A549 (cell line): ENCODE results near the gene OTULINL. TPM values are rescaled to one million over a fixed set of nuclear protein-coding genes. Genes with fewer than 3 reads are reported as not detected.

Experiments used
- ATAC-seq, 2 experiments: fragments of 200-7000 bp in 1 of 2; fragments of >200 bp in 1 of 2; cut with Nextera tagmentation in 1 of 2; cut with Tn5 transposase in 1 of 2; 3 replicates each; pipeline versions ENCODE4 v1.8.0 to v1.9.1; 2018 to 2020; ENCODE audit warnings: mild to moderate bottlenecking in 1 of 2, moderate library complexity in 1 of 2
- CTCF ChIA-PET: fragments of 300-600 bp; sonication (Branson Sonifier 250); formaldehyde crosslinking; extraction: SDS; loops from one replicate; lab custom pipeline; 2021; ENCODE audit warnings: antibody characterized with exemption, inconsistent platforms; lab: Yijun Ruan, JAX
- POLR2A ChIA-PET: fragments of 350-600 bp; formaldehyde crosslinking; extraction: SDS; loops from one replicate; lab custom pipeline; 2021; ENCODE audit warnings: antibody characterized with exemption, inconsistent platforms; lab: Yijun Ruan, JAX
- DNase-seq, 2 experiments: peaks; one replicate each; pipeline versions ENCODE4 v3.0.0 to v3.0.0-alpha.2; 2011 to 2016; ENCODE audit warnings: low read depth in 1 of 2, low spot score in 1 of 2
- FAIRE-seq: peaks from 2 replicates; lab custom pipeline; 2011; peaks lifted over from hg19 to GRCh38; lab: Jason Lieb, UNC
- H3K27ac ChIP-seq, 2 experiments: fragments of >200 bp; sonication (Bioruptor Twin); formaldehyde crosslinking; 3 replicates each; pipeline ENCODE4 v1.5.1; 2016 to 2017
- H3K4me1 ChIP-seq: fragments of >200 bp; sonication (Bioruptor Twin); formaldehyde crosslinking; 3 replicates; pipeline ENCODE4 v1.6.1; 2016
- H3K4me2 ChIP-seq: fragments of >200 bp; sonication (Bioruptor Twin); formaldehyde crosslinking; 3 replicates; pipeline ENCODE4 v1.6.1; 2016
- H3K4me3 ChIP-seq: fragments of >200 bp; sonication (Bioruptor Twin); formaldehyde crosslinking; 3 replicates; pipeline ENCODE4 v1.5.1; 2016
- H3K9me3 ChIP-seq: fragments of >200 bp; sonication (Bioruptor Twin); formaldehyde crosslinking; 3 replicates; pipeline ENCODE4 v1.6.1; 2016
- BHLHE40 ChIP-seq: IDR thresholded peaks from 2 replicates; pipeline ENCODE4 v1.6.1; 2012; ENCODE audit warnings: low read depth, low read length, inconsistent platforms
- CHD2 ChIP-seq: fragments of 150-350 bp; IDR thresholded peaks from 2 replicates; pipeline ENCODE4 v1.6.1; 2014; ENCODE audit warnings: low read length; ENCODE audit not compliant: partially characterized antibody
- FOSB ChIP-seq: fragments of 250-450 bp; sonication (Bioruptor Pico); IDR thresholded peaks from 2 replicates; pipeline ENCODE4 v1.5.0; 2020; ENCODE audit warnings: mild to moderate bottlenecking, moderate library complexity
- FOSL2 ChIP-seq, 2 experiments: fragments of 450-650 bp in 1 of 2; fragments of >200 bp in 1 of 2; sonication (Bioruptor Twin) in 1 of 2; formaldehyde crosslinking; IDR thresholded peaks; 2 replicates each; pipeline versions ENCODE4 v1.5.0 to v1.6.1; 2016 to 2020; ENCODE audit warnings: mild to moderate bottlenecking in 1 of 2, moderate library complexity in 1 of 2
- HDAC2 ChIP-seq: fragments of 200-600 bp; sonication (generic); IDR thresholded peaks from 2 replicates; pipeline ENCODE4 v1.6.1; 2016
- HEYL ChIP-seq: fragments of 250-450 bp; sonication (Bioruptor Pico); IDR thresholded peaks from 2 replicates; pipeline ENCODE4 v1.8.0; 2021; ENCODE audit warnings: mild to moderate bottlenecking, moderate library complexity
- HOXA7 ChIP-seq: fragments of 250-450 bp; sonication (Bioruptor Pico); IDR thresholded peaks from 2 replicates; pipeline ENCODE4 v1.5.0; 2020; ENCODE audit warnings: mild to moderate bottlenecking, moderate library complexity
- JUN ChIP-seq, 2 experiments: fragments of >200 bp; sonication (Bioruptor Twin); formaldehyde crosslinking; IDR thresholded peaks; 2 replicates in 1 of 2; 3 replicates in 1 of 2; pipeline ENCODE4 v1.6.1; 2016 to 2017
- MAFK ChIP-seq: fragments of 450-650 bp; IDR thresholded peaks from 2 replicates; pipeline ENCODE4 v1.6.1; 2014; ENCODE audit not compliant: partially characterized antibody
- NFE2L2 ChIP-seq: fragments of 150-350 bp; conservative IDR thresholded peaks from 2 replicates; pipeline ENCODE4 v1.6.1; 2014; ENCODE audit warnings: low read length
- NPAS2 ChIP-seq: fragments of 250-450 bp; sonication (Bioruptor Pico); IDR thresholded peaks from 2 replicates; pipeline ENCODE4 v1.8.0; 2022; ENCODE audit warnings: mild to moderate bottlenecking, moderate library complexity, borderline replicate concordance
- PHF8 ChIP-seq: fragments of 200-600 bp; sonication (generic); IDR thresholded peaks from 2 replicates; pipeline ENCODE4 v1.6.1; 2016; ENCODE audit warnings: low read depth, mild to moderate bottlenecking, antibody characterized with exemption, moderate library complexity, borderline replicate concordance
- POLR2AphosphoS2 ChIP-seq: conservative IDR thresholded peaks from 2 replicates; pipeline ENCODE4 v1.6.1; 2012; ENCODE audit warnings: low read length, improper control_type of control experiment, inconsistent platforms
- RCOR1 ChIP-seq: fragments of 150-350 bp; IDR thresholded peaks from 2 replicates; pipeline ENCODE4 v1.6.1; 2014; ENCODE audit warnings: antibody characterized with exemption, low read length, low read depth
- TP53 ChIP-seq: fragments of 250-450 bp; sonication (Bioruptor Pico); IDR thresholded peaks from 2 replicates; pipeline ENCODE4 v1.5.0; 2021; ENCODE audit warnings: mild to moderate bottlenecking, moderate library complexity
- ZC3H11A ChIP-seq: fragments of 450-650 bp; IDR thresholded peaks from 2 replicates; pipeline ENCODE4 v1.6.1; 2014; ENCODE audit warnings: antibody characterized with exemption, mild to moderate bottlenecking
- ZNF302 ChIP-seq: fragments of 250-450 bp; sonication (Bioruptor Pico); IDR thresholded peaks from 2 replicates; pipeline ENCODE4 v1.9.0; 2021; ENCODE audit warnings: inconsistent platforms, mild to moderate bottlenecking, moderate library complexity
- WGBS: methylation state at CpG from one replicate; pipeline ENCODE4 v1.1.6; 2017; ENCODE audit errors: missing lambda C conversion rate; 5-methylcytosine and 5-hydroxymethylcytosine counted together
- polyA plus RNA-seq, 4 experiments: library from polyadenylated mRNA; depleted of rRNA in 3 of 4; stranded (reverse); fragments of >200 nt; fragmentation: RNase III in 1 of 4; extraction: RNeasy Plus Mini Kit Qiagen cat#74134 plus additional on column Dnase treatment in 1 of 4; gene quantifications; 2 replicates in 3 of 4; 3 replicates in 1 of 4; pipeline ENCODE4 v1.2.3, GENCODE V29; 2011 to 2017
- TF ChIP-seq, protein P1 (sequence below): fragments of 250-450 bp; sonication (Bioruptor Pico); IDR thresholded peaks from 2 replicates; pipeline ENCODE4 v1.5.0; 2020; ENCODE audit warnings: low read depth, mild to moderate bottlenecking, moderate library complexity
- TF ChIP-seq, protein P2 (sequence below): fragments of 250-450 bp; sonication (Bioruptor Pico); IDR thresholded peaks from 2 replicates; pipeline ENCODE4 v1.5.0; 2021; ENCODE audit warnings: mild to moderate bottlenecking, moderate library complexity, borderline replicate concordance
- TF ChIP-seq, protein P3 (sequence below): fragments of >200 bp; sonication (Bioruptor Twin); formaldehyde crosslinking; IDR thresholded peaks from 3 replicates; pipeline ENCODE4 v1.6.1; 2016
- TF ChIP-seq, protein P4 (sequence below): fragments of >200 bp; sonication (Bioruptor Twin); formaldehyde crosslinking; IDR thresholded peaks from 3 replicates; pipeline ENCODE4 v1.5.1; 2016
- TF ChIP-seq, protein P5 (sequence below): IDR thresholded peaks from 2 replicates; pipeline ENCODE4 v1.6.1; 2012; ENCODE audit warnings: low read depth, borderline replicate concordance
- TF ChIP-seq, protein P6 (sequence below): fragments of 200-600 bp; sonication (generic); IDR thresholded peaks from 2 replicates; pipeline ENCODE4 v1.6.1; 2016; ENCODE audit warnings: antibody characterized with exemption, mild to moderate bottlenecking, moderate library complexity

Gene OTULINL
- polyA plus RNA-seq, 2 of the 4 experiments (the other 2 are of a cell fraction): 2.9 to 3.7 TPM

DNA sequence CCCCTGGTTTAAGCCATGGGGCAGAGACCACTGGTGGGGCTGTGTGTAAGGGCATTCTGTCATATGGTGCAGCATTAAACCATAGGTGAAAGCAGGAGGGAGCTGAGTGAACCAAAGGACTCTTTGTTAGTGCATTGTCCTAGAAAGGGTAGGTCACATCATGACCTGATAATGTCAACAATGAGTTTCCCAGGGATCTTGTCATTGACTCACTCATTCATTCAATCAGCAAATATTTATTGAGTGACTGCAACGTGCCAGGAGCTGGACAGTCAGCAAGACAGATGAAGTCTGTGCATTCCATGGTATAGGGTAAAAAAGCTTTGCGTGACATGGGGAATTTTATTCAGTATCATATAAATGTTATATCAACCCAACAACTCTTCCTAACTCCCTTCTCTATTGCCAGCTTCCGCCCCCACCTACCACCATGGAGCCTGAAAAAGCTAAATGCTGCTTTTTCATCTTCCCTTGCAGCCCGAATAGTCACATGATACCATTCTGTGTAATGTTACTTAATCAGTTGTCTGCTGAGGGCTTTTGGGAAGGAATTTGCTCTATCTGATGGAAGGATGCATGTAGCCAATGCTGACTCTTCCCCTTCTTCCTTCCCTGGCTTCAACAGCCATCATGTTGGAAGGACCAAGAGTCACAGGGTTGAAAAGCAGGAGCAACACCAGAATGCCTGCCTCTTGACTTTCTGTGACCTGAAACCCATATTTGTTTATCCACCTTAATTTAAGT lies 11.5 kb upstream of the OTULINL start (continued):
- TF ChIP-seq HOXA7 (CRISPR knock-in tag) (no peak), HEYL (CRISPR knock-in tag) (no peak), PHF8 (no peak), BHLHE40 (no peak), NFE2L2 (no peak), TP53 (CRISPR knock-in tag) (no peak), MAFK (peak; percentile 65), JUN (IDR thresholded peaks at IDR 0.05) (no peak), FOSB (no peak), HDAC2 (no peak), NPAS2 (CRISPR knock-in tag) (no peak), ZC3H11A (no peak), FOSL2 (IDR thresholded peaks at IDR 0.05) (no peak), FOSL2 (CRISPR knock-in tag; IDR thresholded peaks at IDR 0.05) (peak; percentile 71), POLR2AphosphoS2 (no peak), ZNF302 (CRISPR knock-in tag) (no peak)
- TF ChIP-seq, protein P1, sequence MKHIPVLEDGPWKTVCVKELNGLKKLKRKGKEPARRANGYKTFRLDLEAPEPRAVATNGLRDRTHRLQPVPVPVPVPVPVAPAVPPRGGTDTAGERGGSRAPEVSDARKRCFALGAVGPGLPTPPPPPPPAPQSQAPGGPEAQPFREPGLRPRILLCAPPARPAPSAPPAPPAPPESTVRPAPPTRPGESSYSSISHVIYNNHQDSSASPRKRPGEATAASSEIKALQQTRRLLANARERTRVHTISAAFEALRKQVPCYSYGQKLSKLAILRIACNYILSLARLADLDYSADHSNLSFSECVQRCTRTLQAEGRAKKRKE (CRISPR knock-in tag): no peak
- TF ChIP-seq, protein P2, sequence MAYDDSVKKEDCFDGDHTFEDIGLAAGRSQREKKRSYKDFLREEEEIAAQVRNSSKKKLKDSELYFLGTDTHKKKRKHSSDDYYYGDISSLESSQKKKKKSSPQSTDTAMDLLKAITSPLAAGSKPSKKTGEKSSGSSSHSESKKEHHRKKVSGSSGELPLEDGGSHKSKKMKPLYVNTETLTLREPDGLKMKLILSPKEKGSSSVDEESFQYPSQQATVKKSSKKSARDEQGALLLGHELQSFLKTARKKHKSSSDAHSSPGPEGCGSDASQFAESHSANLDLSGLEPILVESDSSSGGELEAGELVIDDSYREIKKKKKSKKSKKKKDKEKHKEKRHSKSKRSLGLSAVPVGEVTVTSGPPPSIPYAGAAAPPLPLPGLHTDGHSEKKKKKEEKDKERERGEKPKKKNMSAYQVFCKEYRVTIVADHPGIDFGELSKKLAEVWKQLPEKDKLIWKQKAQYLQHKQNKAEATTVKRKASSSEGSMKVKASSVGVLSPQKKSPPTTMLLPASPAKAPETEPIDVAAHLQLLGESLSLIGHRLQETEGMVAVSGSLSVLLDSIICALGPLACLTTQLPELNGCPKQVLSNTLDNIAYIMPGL (CRISPR knock-in tag): no peak
- TF ChIP-seq, protein P3, sequence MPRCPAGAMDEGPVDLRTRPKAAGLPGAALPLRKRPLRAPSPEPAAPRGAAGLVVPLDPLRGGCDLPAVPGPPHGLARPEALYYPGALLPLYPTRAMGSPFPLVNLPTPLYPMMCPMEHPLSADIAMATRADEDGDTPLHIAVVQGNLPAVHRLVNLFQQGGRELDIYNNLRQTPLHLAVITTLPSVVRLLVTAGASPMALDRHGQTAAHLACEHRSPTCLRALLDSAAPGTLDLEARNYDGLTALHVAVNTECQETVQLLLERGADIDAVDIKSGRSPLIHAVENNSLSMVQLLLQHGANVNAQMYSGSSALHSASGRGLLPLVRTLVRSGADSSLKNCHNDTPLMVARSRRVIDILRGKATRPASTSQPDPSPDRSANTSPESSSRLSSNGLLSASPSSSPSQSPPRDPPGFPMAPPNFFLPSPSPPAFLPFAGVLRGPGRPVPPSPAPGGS: no peak
- TF ChIP-seq, protein P4, sequence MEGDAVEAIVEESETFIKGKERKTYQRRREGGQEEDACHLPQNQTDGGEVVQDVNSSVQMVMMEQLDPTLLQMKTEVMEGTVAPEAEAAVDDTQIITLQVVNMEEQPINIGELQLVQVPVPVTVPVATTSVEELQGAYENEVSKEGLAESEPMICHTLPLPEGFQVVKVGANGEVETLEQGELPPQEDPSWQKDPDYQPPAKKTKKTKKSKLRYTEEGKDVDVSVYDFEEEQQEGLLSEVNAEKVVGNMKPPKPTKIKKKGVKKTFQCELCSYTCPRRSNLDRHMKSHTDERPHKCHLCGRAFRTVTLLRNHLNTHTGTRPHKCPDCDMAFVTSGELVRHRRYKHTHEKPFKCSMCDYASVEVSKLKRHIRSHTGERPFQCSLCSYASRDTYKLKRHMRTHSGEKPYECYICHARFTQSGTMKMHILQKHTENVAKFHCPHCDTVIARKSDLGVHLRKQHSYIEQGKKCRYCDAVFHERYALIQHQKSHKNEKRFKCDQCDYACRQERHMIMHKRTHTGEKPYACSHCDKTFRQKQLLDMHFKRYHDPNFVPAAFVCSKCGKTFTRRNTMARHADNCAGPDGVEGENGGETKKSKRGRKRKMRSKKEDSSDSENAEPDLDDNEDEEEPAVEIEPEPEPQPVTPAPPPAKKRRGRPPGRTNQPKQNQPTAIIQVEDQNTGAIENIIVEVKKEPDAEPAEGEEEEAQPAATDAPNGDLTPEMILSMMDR: no peak
- TF ChIP-seq, protein P5, sequence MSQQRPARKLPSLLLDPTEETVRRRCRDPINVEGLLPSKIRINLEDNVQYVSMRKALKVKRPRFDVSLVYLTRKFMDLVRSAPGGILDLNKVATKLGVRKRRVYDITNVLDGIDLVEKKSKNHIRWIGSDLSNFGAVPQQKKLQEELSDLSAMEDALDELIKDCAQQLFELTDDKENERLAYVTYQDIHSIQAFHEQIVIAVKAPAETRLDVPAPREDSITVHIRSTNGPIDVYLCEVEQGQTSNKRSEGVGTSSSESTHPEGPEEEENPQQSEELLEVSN: no peak

DNA sequence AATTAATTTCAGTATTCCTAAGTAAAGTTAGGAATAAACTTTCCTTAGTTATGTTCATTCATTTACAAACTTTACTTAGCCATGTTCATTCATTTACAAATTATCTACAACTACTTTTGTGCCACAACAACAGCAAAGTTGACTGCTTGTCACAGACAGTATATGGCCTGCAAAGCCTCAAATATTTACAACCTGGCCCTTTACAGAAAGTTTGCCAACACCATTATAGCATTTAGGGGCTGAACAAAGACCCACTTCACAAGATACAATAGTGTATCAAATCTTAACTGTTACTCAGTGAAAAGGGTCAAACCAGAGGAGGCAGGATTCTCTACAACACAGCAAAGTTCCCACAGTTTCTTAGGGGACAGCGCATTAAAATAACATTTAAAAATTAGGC lies 9.7 kb upstream of the OTULINL start:
- H3K4me3 ChIP-seq: no peak overlapping the region
- H3K4me1 ChIP-seq: peaks cover 19% of the 10 kb centered on the region; the same call in 2 of the 3 replicates
- DNase-seq (no peak), FAIRE-seq (no peak), ATAC-seq (no peak)
- ChIA-PET CTCF (no interaction called here), POLR2A (no interaction called here)
- WGBS: 94% methylated on average over 1 of the region's 1 CpG
- TF ChIP-seq BHLHE40 (no peak), CHD2 (no peak), RCOR1 (no peak)
- TF ChIP-seq, protein P6, sequence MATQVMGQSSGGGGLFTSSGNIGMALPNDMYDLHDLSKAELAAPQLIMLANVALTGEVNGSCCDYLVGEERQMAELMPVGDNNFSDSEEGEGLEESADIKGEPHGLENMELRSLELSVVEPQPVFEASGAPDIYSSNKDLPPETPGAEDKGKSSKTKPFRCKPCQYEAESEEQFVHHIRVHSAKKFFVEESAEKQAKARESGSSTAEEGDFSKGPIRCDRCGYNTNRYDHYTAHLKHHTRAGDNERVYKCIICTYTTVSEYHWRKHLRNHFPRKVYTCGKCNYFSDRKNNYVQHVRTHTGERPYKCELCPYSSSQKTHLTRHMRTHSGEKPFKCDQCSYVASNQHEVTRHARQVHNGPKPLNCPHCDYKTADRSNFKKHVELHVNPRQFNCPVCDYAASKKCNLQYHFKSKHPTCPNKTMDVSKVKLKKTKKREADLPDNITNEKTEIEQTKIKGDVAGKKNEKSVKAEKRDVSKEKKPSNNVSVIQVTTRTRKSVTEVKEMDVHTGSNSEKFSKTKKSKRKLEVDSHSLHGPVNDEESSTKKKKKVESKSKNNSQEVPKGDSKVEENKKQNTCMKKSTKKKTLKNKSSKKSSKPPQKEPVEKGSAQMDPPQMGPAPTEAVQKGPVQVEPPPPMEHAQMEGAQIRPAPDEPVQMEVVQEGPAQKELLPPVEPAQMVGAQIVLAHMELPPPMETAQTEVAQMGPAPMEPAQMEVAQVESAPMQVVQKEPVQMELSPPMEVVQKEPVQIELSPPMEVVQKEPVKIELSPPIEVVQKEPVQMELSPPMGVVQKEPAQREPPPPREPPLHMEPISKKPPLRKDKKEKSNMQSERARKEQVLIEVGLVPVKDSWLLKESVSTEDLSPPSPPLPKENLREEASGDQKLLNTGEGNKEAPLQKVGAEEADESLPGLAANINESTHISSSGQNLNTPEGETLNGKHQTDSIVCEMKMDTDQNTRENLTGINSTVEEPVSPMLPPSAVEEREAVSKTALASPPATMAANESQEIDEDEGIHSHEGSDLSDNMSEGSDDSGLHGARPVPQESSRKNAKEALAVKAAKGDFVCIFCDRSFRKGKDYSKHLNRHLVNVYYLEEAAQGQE: no peak
- no peaks in the 10 kb centered on the region for H3K9me3 ChIP-seq
- H3K27ac ChIP-seq: no peak overlapping the region
- no peak overlapping the region for H3K4me2 ChIP-seq
